Measurements from ENCODE around the gene RPL18A. TPM values are rescaled to one million over a fixed set of nuclear protein-coding genes. Genes with fewer than 3 reads are reported as not detected.

Gene RPL18A
- total RNA-seq, 1 experiment from 2014 or later, result 1,352 TPM

DNA sequence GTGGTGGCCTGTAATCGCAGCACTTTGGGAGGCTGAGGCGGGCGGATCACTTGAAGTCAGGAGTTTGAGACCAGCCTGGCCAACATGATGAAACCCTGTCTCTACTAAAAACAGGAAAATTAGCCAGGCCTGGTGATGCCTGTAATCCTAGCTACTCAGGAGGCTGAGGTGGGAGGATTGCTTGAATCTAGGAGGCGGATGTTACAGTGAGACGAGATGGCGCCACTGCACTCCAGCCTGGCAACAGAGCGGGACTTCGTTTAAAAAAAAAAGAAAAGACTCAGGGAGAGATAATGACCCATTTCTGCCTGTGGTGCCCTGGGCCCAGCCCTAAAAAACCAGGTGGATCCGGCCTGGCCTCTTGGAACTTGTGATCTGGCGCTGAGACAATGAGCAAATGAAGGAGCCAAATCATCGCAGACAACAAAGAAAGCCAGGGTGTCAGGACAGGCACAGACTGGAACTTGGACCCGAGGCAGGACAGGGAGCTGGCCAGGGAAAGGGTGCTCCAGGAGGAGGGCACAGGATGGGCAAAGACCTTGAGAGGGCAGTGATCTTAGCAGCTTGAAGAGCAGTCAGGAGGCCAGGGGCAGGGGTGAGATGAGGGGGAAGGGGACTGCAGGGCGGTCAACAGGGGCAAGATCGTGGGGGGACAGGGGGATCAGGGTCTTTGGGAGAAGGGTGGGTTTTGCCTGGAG is 11.0 kb upstream of the RPL18A start:
- ChIA-PET CTCF (no interaction called here), POLR2A (interaction anchor here (0.7 kb wide), 1 partner anchor 152 kb away, joined by 6 read pairs; no protein-coding TSS in a partner anchor)

DNA sequence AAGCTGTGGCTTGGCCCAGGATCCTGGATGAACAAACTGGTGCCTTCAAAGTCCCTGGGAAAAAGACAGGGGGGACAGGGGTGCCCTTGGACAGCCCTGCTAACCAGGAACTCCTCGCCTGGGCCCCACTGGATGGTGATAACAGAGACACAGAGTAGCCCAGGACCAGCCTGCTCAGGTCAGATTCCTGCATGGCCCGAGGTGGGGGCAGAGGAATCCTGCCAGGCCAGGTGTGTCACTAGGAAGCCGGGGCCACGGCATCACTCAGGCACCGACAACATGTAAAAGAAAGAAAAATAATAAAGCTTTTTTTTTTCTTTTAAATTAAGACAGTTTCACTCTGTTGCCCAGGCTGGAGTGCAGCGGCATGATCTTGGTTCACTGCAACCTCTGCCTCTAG is 5.6 kb upstream of the RPL18A start:
- ATAC-seq (no peak), DNase-seq (ENCODE audit: low read depth, low spot score) (no peak)
- H3K4me1 ChIP-seq (ENCODE audit: control insufficient read depth, insufficient read depth, low read length), result peaks cover 4% of the 10 kb centered on the region; the same call in 1 of the 2 replicates
- H3K4me3 ChIP-seq (ENCODE audit: low read depth in 2 of 2, low read length in 2 of 2), result no peak overlapping the region
- in situ Hi-C loops (cut with HindIII; ENCODE audit: low pct_unique_long_range_greater_than_20kb, low sequenced_read_pairs), result no loop called here
- ChIA-PET POLR2A (no interaction called here), CTCF (no interaction called here)
- H3K36me3 ChIP-seq (ENCODE audit: control insufficient read depth, insufficient read depth, low read length), result no peaks in the 10 kb centered on the region
- H3K9me3 ChIP-seq (ENCODE audit: control insufficient read depth, insufficient read depth, low read depth, low read length), result no peaks in the 10 kb centered on the region
- TF ChIP-seq POLR2AphosphoS5 (IDR thresholded peaks at IDR 0.05; ENCODE audit: low read depth, low read length) (no peak), SIN3A (IDR thresholded peaks at IDR 0.05; ENCODE audit: borderline replicate concordance, insufficient read depth, low read depth, low read length) (no peak), TCF7L2 (IDR thresholded peaks at IDR 0.05; ENCODE audit: low read depth, low read length) (no peak)
- TF ChIP-seq, protein P1, sequence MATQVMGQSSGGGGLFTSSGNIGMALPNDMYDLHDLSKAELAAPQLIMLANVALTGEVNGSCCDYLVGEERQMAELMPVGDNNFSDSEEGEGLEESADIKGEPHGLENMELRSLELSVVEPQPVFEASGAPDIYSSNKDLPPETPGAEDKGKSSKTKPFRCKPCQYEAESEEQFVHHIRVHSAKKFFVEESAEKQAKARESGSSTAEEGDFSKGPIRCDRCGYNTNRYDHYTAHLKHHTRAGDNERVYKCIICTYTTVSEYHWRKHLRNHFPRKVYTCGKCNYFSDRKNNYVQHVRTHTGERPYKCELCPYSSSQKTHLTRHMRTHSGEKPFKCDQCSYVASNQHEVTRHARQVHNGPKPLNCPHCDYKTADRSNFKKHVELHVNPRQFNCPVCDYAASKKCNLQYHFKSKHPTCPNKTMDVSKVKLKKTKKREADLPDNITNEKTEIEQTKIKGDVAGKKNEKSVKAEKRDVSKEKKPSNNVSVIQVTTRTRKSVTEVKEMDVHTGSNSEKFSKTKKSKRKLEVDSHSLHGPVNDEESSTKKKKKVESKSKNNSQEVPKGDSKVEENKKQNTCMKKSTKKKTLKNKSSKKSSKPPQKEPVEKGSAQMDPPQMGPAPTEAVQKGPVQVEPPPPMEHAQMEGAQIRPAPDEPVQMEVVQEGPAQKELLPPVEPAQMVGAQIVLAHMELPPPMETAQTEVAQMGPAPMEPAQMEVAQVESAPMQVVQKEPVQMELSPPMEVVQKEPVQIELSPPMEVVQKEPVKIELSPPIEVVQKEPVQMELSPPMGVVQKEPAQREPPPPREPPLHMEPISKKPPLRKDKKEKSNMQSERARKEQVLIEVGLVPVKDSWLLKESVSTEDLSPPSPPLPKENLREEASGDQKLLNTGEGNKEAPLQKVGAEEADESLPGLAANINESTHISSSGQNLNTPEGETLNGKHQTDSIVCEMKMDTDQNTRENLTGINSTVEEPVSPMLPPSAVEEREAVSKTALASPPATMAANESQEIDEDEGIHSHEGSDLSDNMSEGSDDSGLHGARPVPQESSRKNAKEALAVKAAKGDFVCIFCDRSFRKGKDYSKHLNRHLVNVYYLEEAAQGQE (IDR thresholded peaks at IDR 0.05; ENCODE audit: insufficient read depth in 1 of 2, low read depth in 2 of 2, low read length in 1 of 2), result no peak
- TF ChIP-seq, protein P2, sequence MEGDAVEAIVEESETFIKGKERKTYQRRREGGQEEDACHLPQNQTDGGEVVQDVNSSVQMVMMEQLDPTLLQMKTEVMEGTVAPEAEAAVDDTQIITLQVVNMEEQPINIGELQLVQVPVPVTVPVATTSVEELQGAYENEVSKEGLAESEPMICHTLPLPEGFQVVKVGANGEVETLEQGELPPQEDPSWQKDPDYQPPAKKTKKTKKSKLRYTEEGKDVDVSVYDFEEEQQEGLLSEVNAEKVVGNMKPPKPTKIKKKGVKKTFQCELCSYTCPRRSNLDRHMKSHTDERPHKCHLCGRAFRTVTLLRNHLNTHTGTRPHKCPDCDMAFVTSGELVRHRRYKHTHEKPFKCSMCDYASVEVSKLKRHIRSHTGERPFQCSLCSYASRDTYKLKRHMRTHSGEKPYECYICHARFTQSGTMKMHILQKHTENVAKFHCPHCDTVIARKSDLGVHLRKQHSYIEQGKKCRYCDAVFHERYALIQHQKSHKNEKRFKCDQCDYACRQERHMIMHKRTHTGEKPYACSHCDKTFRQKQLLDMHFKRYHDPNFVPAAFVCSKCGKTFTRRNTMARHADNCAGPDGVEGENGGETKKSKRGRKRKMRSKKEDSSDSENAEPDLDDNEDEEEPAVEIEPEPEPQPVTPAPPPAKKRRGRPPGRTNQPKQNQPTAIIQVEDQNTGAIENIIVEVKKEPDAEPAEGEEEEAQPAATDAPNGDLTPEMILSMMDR (IDR thresholded peaks at IDR 0.05), result no peak
- H3K27me3 ChIP-seq (ENCODE audit: control insufficient read depth, insufficient read depth, low read length), result no peaks in the 10 kb centered on the region
- no TSS peak for BruUV-seq (replicated peaks)
- H3K27ac ChIP-seq (ENCODE audit: low read length), result no peak overlapping the region
- intact Hi-C loops (cut with micrococcal nuclease; ENCODE audit: unreplicated experiment), result loop anchor here (10.0 kb wide), 1 partner anchor 69 kb away; no protein-coding TSS in a partner anchor

More for the DNA sequence above, 11.0 kb upstream of the RPL18A start:
- TF ChIP-seq, protein P2 (IDR thresholded peaks at IDR 0.05), result no peak
- no peak for TF ChIP-seq SIN3A (IDR thresholded peaks at IDR 0.05; ENCODE audit: borderline replicate concordance, insufficient read depth, low read depth, low read length)
- no peak overlapping the region for H3K27ac ChIP-seq (ENCODE audit: low read length)
- in situ Hi-C loops (cut with HindIII; ENCODE audit: low pct_unique_long_range_greater_than_20kb, low sequenced_read_pairs), result no loop called here
- no peak for ATAC-seq
- no peaks in the 10 kb centered on the region for H3K27me3 ChIP-seq (ENCODE audit: control insufficient read depth, insufficient read depth, low read length)
- intact Hi-C loops (cut with micrococcal nuclease; ENCODE audit: unreplicated experiment), result no loop called here
- no peak for DNase-seq (ENCODE audit: low read depth, low spot score)
- H3K4me3 ChIP-seq (ENCODE audit: low read depth in 2 of 2, low read length in 2 of 2), result no peak overlapping the region
- peaks cover 4% of the 10 kb centered on the region; the same call in 1 of the 2 replicates for H3K4me1 ChIP-seq (ENCODE audit: control insufficient read depth, insufficient read depth, low read length)
- no peaks in the 10 kb centered on the region for H3K9me3 ChIP-seq (ENCODE audit: control insufficient read depth, insufficient read depth, low read depth, low read length)
- BruUV-seq (replicated peaks), result no TSS peak
- H3K36me3 ChIP-seq (ENCODE audit: control insufficient read depth, insufficient read depth, low read length), result no peaks in the 10 kb centered on the region

Data from Panc1 (cell line).